C4-2B (cell line): ENCODE results near the gene BPIFB6.

Source experiments
- H3K27ac ChIP-seq: fragments of 450-650 bp; 2 replicates; pipeline ENCODE4 v1.5.1; 2017
- CTCF ChIP-seq: fragments of 450-650 bp; conservative IDR thresholded peaks from 2 replicates; pipeline ENCODE4 v1.5.1; 2017; ENCODE audit warnings: mild to moderate bottlenecking
- ZFX ChIP-seq: fragments of 450-650 bp; IDR thresholded peaks from 2 replicates; pipeline ENCODE4 v1.6.1; 2017

Gene BPIFB6

DNA sequence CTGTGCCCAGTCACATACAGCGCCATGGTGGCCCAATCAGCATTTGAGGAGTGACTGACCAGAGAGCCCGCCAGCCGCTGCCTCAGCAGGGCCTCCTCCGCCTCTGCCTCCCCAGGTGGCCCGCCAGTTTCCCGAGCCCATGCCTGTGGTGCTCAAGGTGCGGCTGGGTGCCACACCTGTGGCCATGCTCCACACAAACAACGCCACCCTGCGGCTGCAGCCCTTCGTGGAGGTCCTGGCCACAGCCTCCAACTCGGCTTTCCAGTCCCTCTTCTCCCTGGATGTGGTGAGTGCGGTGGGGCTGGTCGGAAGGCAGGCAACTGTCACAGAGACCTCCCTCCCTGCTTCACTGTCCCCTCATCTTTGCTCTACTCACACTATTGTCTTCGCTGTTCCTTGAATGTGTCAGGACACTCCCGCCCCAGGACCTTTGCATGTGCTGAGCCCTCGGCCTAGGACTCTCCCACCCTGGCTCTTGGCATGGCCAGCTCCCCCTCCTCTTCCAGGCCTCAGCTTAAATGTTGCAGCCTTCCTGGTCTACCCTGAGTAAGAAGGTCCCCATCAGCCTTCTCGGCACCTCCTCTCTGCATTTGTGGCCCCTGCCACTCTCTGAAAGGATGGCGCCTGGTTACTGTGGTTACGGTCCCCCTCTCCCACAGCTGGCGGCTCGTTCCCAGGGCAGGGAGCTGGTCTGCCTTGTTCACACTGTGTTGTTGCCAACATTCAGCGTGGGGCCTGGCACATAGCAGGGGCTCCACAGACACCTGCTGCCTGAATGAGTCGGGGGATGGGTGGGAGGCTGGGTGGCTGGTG lies 11.8 kb upstream of the BPIFB6 start:
- TF ChIP-seq ZFX (no peak), CTCF (no peak)
- H3K27ac ChIP-seq, result no peak overlapping the region

- no peak overlapping the region for H3K27ac ChIP-seq
- no peak for TF ChIP-seq CTCF
- TF ChIP-seq ZFX, result no peak
Measured at GRCh38 chr20:33020278-33021161, 10.9 kb upstream of the BPIFB6 start.

DNA sequence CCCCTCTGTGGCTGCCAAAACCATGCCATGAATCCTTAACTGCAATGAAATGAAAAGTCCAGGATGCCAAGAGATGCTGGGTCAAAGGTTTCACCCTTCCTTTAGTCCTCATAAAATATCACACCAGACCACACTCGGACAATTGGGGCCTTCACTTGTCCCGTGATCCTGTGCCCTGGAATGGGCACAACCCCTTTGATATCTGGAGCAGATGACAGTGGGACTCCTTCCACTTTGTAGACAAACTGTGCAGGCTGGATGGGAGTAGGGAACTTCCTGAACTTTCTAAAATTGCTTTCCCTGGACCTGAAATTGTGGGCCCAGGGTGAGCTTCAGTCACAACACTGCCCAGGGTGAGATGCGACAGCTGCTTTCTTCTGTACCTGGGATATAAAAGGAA lies 9.6 kb upstream of the BPIFB6 start:
- H3K27ac ChIP-seq, result no peak overlapping the region
- no peak for TF ChIP-seq CTCF

- no peak overlapping the region for H3K27ac ChIP-seq
- no peak for TF ChIP-seq CTCF
- no peak for TF ChIP-seq ZFX
Measured at GRCh38 chr20:33022289-33022688, 9.2 kb upstream of the BPIFB6 start.

DNA sequence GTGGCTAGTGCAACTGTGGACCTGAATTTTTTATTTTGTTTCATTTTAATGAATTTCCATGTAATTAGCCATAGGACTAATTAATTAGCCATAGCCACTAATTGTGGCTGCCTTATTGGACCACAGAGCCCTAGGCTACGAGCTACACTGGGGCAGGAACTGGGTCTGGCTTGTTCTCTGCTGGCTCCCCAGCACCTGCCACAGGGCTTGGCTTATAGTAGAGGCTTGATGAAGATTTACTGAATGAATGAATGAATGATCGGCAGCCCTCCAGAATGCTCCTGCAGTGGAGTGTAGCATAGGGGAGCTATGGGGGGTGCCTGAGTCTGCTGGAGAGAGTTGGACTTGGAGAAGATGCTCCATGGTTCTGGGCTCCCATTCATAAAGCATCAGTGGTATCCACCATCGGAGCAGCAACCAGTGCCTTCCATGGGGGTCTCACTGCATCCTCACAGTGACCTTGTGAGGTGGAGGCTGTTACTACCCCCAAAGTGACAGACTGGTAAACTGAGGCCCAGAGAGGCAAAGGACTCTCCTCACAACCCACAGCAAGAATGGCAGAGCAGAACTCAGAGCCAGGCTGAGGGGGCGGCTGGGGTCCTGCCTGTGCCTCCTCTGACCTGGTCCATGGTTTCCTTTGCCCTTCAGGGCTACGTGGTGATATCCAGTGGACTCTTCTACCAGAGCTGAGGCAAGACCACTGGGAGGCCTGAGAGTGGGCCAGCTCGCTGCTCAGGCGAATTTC lies 8.6 kb upstream of the BPIFB6 start:
- no peak overlapping the region for H3K27ac ChIP-seq
- TF ChIP-seq CTCF (no peak), ZFX (no peak)

GRCh38 chr20:33023439-33024242 lies 7.8 kb upstream of the BPIFB6 start:
- H3K27ac ChIP-seq, result no peak overlapping the region
- TF ChIP-seq CTCF (no peak), ZFX (no peak)
